GM21515 (cell line): Measurements from ENCODE around the gene DTNB.
A peak's percentile ranks its signal among the peaks of the same experiment; 100 is the strongest.

ENCODE experiments used
- ATAC-seq: cut with Tn5 transposase; IDR thresholded peaks from one replicate; pipeline ENCODE4 v1.9.1; 2021; ENCODE audit not compliant: unreplicated experiment

Gene DTNB

DNA sequence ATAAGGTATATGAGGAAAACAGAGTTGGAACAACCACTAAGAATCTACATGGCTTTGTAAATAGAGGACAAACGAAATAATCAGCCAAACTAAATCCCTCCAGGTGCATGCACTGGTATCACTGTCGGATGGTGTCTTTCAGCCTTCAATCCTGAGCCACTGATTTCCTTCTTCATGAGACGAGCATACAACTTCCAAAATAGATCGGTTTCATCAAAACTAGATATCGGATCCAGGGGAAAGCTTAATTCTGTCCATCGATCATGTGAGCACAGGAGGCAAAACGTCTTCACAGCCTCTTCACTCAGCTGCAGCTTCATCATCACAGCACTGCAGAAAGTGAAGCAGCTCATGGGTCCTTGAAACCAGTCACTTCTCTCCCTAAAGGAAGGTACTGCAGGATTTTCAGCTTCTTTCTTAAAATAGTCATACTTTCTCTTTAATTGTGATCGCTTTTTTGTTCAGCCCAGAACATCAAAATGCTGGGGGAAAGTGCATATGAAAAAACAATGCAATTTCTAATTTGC lies 80.5 kb downstream of the DTNB start:
- ATAC-seq = no peak

DNA sequence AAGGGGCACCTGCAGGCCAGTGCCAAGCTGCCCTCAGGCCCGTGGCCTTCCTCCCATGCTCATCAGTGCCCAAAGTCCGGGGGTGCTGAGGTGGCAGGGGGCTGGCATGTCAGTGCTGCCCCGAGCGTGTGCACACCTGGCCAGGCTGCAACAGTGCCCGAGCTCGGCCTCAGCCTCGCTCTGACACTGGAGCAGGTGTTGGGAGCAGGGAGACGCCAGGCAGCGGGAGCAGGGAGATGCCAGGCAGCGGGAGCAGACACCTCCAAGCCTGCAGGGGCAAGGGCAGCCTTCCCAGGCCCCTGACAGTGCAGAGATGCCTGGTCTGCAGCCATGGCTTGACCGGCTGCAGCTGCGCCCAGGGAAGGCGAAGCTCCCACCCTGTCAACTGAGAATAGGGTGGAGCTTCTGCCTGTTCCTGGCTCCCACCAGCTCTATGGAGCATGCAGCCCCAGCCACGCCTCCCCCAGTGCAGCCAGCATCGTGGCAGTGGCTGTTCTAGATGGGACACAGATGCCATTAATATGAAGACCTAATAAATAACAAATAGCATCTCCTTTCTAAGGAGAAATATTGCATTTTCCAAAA lies 82.4 kb downstream of the DTNB start:
- no peak for ATAC-seq

DNA sequence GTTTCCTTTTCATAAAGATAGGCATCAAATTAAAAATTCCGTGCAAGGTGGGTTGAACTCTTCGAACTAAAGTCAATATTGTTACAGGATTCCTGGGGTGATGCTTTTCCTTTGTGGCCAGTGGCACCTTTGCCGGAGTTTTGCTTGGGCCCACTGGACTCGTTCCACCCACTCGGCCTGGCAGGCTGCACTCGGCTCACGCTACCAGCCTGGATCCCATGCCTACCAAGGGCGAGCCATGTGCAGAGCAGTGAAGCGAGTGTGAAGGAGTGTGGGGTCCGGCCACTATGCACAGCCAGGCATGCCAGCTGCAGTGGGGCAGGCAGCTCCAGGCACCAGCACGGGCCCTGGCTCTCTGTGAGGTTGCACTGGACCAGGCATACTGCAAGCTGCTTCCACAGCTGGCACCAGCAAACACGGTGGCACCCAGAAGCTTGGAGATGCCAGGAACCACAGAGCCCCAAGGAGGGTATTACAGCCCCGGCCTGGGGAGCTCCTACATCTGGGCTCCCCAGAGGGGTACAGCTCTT lies 83.6 kb downstream of the DTNB start:
- no peak for ATAC-seq

DNA sequence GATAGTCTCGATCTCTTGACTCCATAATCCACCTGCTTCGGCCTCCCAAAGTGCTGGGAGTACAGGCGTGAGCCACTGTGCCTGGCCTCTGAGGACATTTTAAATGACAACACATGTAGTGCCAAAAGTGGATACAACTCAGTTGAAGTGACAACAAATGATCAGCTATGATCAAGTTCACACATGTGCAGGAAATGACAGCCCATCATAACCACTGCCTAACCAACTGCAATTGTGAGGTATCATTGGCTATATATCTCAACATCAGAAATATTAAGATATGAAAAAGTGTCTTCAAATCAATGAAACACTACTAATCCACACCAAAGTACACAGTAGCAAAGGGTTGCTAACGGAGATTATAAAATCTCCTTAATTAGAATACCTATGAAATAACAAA lies 84.8 kb downstream of the DTNB start:
- no peak for ATAC-seq

DNA sequence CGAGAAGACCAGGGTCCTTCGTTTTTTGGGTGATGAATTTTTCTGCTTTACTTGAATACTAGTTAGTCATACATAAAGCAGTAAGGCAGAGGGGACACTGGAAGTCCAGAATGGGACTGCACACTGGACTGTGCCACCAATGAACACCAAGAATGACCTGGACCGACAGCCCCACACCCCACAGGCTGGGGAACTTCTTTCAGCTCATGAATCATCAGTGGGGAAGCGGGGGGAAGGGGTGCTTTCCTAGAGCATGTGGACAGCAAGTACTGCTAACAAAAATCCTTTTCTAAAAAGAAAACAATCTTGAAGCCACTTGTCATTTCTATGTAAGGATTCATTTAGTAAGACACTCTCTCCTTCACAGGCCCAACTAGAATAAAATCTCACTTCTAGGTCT lies 86.0 kb downstream of the DTNB start:
- no peak for ATAC-seq

DNA sequence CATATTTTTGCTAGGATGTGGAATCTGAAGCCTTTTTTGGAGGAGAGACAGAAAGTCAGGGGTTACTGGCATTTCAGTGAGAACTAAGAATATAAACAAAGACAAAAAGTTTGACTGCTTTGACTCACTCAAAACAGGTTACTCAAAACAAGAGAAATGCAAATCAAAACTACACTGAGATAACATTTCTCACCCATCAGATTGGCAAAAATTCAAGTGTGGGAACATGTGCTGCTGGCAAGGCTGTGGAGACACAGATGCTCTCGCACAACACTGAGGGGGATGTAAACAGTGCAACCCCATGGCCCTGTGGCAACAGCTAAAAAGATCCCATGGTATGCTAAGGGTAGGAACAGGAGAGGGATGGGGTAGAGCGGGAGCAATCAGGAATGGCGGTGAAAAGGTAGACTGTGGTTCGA lies 86.6 kb downstream of the DTNB start:
- peak; percentile 77 for ATAC-seq

DNA sequence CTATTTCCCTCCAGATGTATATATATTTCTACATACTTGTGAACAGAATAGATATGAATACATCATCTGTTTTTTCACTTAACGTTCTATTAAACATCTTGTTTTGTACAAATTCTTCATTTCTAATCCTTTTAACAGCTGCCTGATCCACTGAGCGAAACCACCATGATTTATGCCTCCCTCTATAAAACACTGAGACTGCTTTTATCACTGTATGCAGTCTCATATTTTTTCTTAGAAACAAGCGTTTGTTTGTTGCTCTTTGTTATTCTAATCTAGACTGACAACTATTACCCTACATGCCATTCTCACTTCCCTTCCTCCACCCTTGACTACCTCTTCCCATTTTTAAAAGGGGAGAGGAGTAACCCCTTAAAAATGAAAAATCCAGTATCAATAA lies 88.2 kb downstream of the DTNB start:
- ATAC-seq = no peak

DNA sequence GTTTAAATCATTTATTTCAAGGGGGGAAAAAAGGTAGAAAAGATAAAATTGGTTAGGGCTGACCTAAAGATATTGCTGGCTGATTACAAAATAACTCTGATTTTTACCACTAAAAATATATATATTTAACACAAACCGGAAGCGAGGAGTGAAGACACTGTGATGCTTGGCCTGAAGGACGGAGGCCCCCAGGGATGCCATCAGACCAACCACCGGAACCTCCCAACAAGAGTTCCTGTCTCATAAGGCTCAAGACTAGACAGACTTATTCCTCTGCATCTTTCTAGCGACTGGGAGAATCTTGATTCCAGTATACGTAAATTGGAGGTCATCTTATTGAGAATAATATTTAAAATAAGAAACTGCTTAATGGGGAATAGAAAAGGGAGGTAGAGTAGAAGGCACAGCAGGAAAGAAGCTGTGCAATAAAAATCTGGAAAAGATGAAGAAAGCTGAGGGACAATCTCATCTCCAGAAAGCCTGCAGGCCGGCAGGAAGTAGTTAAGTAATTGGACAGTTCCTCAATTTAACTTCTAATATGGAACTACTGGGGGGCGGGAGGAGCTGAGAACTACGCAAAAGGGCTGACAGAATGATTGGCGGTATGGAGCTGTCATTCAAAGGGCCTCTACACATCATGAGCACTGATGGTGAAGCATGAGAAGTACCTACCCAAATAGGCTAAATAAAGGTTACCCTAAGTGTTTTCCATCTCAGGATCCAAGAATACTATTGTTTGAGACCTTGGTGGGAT lies 91.1 kb downstream of the DTNB start:
- ATAC-seq = no peak

DNA sequence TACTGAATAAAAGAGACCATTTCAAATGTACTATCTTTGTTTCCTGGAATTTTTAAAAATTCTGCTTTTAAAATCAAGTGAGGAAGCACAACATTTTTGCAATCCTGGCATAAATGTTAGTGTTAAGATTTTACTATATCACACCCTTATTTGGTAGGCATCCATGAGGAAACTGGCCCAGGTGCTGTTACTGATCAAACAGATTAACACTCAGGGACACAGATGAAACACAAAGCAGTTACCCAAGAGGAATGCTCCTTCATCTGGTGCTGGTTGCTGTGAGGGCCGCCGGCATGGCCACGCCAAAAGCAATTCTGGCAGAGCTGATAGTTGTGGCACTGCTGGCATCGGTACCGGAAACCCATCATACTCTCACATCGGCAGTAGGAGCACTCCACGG lies 96.8 kb downstream of the DTNB start:
- no peak for ATAC-seq

DNA sequence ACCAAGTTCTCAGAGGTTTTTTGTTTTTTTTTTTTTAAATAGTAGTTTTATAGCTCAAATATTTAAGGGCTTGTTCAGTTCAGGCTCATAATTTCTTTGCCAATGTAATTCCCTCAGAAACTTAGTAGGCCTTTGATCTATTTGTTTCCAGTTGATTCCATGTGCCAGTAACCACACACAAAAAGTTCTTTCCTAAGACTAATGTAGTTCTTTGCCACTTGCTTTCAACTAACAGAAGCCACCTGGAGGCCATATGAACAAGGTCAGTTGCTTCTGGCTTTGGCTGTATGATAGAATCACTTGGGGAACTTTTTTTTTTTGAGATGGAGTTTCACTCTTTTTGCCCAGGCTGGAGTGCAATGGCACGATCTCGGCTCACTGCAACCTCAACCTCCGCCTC lies 100.7 kb downstream of the DTNB start:
- ATAC-seq = no peak

DNA sequence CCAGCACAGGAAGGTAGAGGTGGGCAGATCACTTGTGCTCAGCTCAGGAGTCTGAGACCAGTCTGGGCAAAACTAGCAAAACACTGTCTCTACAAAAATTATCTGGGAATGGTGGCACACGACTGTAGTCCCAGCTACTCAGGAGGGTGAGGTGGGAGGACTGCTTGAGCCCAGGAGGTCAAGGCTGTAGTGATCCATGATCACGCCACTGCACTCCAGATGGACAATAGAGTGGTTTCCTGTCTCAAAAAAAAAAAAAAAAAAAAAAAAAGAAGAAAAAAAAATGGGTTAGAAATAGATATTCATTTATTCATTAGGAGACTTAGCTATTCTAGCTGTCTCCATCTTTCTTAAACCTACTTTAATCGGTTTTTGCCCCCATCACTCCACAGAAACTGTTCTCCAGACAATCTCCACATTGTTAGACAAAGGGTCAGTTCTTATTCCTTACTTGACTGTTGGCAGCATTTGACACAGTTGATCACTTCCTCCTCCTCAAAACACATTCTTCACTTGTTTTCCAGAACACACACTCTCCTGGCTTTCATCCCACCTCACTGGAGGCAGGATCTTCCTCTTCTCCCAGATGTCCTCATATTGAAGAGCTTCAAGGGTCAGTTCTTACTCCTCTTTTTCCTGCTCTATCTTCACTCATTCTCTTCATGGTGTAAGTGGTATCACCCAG lies 103.1 kb downstream of the DTNB start:
- no peak for ATAC-seq

DNA sequence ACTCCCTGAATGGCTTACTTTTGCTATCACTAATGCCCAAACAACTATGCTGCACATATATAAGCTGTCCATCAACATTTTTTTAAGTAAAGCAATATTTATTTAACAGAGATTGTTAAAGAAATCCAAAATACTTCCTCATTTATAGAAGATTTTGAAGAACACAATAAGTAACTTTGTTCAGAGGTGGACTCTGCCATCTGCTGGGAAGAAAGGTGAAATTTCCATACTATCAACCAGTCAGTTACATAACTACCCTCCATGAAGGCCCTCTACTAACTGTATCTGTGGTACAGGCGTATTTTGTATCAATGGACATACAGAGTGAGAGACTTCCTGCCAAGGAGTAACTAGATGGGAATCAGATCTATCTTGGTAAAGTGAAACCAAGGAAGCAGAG lies 106.0 kb downstream of the DTNB start:
- no peak for ATAC-seq

DNA sequence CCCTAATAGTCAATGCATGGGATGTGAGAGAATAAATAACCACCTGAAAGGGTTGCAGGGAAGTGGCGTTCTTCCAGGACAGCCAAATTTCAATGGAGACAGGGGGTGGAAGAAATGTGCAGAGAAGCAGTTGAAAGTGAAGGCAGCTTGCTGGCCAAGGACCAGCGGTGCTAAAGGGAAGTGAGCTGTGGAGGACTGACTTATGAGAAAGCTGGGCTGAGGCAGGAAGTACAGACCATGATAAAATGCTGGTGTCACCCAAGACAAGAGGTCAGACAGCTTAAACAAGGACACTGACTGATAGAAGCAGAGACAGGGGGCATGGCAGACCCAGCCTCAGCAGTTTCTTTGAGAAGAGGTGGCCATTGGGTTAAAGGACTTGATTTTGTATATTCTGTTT lies 106.7 kb downstream of the DTNB start:
- ATAC-seq = peak; percentile 63

DNA sequence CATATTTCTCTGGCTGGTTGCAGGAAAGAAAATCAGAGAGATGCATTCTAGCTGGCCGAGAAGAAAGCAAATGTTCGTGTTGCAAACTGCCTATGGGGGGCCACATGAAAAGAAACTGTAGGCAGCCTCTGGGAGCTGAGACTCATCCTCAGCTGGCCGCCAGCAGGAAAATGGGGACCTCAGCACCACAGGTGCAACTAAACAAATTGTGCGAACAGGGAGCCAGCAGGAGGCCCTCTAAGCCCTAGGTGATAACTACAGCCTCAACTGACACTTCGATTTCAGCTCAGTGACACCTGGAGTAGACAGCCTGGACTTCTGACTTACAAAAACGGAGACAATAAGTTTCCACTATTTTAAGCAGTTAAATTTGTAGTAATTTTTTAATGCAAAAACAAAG lies 107.3 kb downstream of the DTNB start:
- ATAC-seq = no peak

DNA sequence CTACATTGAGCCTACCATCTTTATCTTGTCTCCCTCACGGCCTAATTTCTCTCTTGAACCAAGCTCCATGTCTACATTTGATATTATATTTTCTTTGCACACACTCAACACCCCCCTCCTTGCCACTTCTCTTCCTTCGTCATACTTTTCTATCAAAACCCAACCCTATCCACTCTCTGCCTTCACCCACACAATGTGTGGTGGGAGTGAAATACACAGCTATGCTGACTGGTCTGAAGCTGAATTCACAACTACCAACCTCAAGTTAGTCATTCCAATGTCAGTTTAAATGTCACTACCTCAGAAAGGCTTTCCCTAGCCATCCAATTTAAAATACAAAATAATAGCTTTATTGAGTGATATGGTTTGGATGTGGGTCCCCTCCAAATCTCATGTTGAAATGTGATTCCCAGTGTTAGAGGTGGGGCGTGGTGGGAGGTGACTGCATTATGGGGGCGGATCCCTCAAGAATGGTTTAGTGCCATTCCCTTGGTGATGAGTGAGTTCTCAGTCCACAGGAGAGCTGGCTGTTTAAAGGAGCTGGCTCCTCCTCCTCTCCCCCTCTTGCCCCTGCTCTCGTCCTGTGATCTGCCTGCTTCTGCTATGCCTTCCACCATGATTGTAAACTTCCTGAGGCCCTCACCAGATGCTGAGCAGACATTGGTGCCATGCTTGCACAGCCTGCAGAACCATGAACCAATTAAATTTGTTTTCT lies 112.1 kb downstream of the DTNB start:
- ATAC-seq = no peak

DNA sequence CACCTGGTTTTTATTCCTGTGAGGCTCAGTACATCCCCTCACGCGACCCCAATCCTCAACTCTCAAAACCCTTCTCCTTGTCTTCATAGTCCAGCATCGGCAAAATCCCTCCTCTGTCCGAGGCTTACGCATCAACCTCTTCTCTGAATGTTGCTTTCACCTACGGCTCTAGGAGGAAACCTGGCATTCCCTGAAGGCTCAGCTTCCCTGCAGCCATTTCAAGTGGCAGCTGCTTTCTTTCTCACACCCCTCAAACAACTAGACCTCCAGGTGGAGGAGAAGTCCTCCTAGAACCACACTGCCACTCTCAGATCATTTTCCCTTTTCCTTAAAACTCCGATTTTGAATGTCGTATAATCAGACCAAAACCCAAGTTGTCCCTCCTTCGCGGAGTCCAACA lies 114.2 kb downstream of the DTNB start:
- ATAC-seq = no peak

DNA sequence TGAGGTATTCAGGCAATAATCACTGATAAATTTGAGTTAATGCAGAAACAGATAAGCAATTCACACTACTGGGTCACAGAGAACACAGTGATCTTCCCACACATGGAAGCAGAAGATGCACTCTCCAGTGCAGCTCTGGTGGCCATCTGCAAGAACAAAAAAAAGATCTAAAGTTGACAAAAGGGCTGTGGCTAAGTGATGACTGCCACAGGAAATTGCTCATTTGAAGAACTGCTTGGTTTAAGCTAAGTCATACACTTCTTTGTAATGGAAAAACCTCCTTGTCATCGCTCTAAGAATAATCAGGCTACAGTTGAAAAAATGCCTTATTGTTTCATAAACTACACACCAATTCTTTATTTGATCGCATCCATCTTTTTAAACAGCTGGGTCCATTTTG lies 115.1 kb downstream of the DTNB start:
- ATAC-seq = peak; percentile 70

DNA sequence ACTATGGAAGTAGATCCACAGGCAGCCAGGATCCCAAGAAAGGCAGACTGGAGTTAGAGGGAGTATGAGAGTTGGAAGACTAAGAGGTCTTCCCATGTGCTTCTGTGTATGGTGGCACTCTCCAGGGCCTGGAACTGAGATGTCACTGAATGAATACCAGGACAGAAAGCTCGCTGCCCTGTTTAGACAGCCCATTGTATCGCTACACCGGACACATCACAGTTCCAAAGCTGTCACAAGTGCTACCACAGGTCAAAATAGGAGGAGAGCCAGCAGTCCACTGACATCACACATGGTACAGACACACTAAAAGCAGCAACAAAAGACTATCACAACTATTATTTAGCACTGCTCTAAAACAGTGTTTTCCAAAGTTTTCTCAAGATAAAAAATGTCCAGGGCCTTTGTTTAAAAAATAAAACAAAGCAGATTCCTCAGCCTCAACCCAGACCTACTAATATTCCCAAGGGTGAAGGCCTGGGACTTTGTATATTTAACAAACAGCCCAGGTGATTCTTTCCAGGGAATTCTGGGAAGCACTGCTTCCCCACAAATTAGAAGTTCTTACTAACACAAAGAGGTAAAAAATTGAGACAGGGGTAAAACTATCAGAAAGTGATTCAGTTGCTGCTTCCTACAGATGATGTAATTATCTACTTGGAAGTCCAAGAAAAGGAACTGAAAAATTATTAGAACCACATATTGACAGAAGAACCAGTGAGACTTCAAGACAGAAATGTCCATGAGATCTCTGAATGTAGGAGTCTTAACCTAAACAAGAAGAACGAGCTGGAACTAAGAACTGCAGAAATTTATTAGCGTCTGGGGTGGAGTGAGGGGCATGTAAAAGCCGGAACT lies 116.0 kb downstream of the DTNB start:
- no peak for ATAC-seq

DNA sequence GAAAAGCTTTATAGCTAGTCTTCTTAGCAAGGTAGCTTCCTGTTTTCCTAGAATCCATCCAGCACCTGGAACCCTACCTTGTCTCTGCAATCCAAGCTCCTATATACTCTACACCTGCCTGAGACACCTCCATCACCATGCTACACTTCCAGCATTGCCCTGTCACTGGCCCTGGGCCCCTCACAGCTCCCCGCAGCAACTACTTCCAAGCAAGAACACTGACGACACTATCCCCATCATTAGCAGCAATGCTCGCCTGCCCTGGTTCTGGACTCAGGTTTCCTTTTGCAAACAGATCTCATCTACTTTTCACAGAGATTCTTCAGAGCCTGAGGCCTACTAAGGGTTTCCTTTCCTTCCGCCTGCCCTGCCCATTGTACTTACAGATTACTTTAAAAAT lies 121.1 kb downstream of the DTNB start:
- no peak for ATAC-seq

DNA sequence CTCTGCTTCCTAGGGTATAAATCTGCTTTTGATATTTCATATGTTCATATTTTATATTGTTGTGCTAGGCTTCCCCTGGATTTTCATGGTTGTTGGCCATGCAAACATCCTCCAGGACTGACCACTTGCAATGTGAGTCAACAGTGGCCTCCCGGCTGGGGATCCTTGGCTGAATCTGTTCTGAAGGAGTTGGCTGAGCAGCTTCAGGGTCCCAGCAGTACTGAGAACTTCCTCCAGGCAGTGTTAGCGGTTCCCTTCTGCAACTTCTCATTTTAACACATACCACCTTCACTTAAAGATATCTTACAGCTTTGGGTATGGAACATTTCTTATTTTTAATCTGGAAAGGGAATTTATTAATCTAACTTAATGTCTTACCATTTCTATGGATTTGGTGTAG lies 122.1 kb downstream of the DTNB start:
- ATAC-seq = no peak
